Thyroid gland (tissue), 4 donors: ENCODE measurements around the gene BTNL3. TPM values are rescaled to one million over a fixed set of nuclear protein-coding genes. Genes with fewer than 3 reads are reported as not detected.

ENCODE experiments used
- DNase-seq, 2 donors: peaks; one replicate each; pipeline ENCODE4 v3.0.0-alpha.2; 2019
- H3K27ac ChIP-seq, 3 donors: fragments of 200-600 bp; sonication (generic); 1 replicate in 2 of 3; 2 replicates in 1 of 3; pipeline ENCODE4 v1.5.1; 2016 to 2019; ENCODE audit warnings: mild to moderate bottlenecking in 1 of 3, moderate library complexity in 1 of 3
- H3K27me3 ChIP-seq: fragments of 200-600 bp; sonication (generic); one replicate; pipeline ENCODE4 v1.5.1; 2019
- H3K36me3 ChIP-seq, 2 donors: fragments of 200-600 bp; sonication (generic); one replicate each; pipeline ENCODE4 v1.5.1; 2016 to 2019
- H3K4me1 ChIP-seq, 2 donors: fragments of 200-600 bp; sonication (generic); one replicate each; pipeline ENCODE4 v1.5.1; 2017 to 2019
- H3K4me3 ChIP-seq, 3 donors: fragments of 200-600 bp; sonication (generic); replicated peaks in 1 of 3; 1 replicate in 2 of 3; 2 replicates in 1 of 3; pipeline ENCODE4 v1.5.1; 2016; ENCODE audit warnings: mild to moderate bottlenecking in 1 of 3
- H3K9me3 ChIP-seq: fragments of 200-600 bp; sonication (generic); one replicate; pipeline ENCODE4 v1.5.1; 2017
- CTCF ChIP-seq, 6 experiments: fragments of 200-600 bp in 3 of 6; fragments of 450-650 bp in 3 of 6; sonication (generic) in 3 of 6; IDR thresholded peaks; one replicate each; pipeline ENCODE4 v1.5.1; 2016 to 2019; ENCODE audit warnings: antibody characterized with exemption in 6 of 6, mild to moderate bottlenecking in 2 of 6, inconsistent platforms in 1 of 6, moderate library complexity in 1 of 6
- POLR2A ChIP-seq, 2 donors: fragments of 450-650 bp; IDR thresholded peaks; one replicate each; pipeline ENCODE4 v1.6.1; 2017; ENCODE audit warnings: antibody characterized with exemption in 2 of 2, mild to moderate bottlenecking in 2 of 2, moderate library complexity in 1 of 2
- WGBS, 2 donors: methylation state at CpG; one replicate each; pipeline ENCODE4 v1.1.5; 2017; 5-methylcytosine and 5-hydroxymethylcytosine counted together
- intact Hi-C: fragments of 100-400 bp; cut with DNase I; formaldehyde crosslinking; loops from one replicate; pipeline ENCODE4 v1.15.1; 2023
- total RNA-seq, 4 donors: library from RNA; depleted of rRNA; stranded (reverse); fragments of >200 nt; gene quantifications; one replicate each; pipeline ENCODE4 v1.2.3, GENCODE V29; 2016

BTNL3 gene, protein sequence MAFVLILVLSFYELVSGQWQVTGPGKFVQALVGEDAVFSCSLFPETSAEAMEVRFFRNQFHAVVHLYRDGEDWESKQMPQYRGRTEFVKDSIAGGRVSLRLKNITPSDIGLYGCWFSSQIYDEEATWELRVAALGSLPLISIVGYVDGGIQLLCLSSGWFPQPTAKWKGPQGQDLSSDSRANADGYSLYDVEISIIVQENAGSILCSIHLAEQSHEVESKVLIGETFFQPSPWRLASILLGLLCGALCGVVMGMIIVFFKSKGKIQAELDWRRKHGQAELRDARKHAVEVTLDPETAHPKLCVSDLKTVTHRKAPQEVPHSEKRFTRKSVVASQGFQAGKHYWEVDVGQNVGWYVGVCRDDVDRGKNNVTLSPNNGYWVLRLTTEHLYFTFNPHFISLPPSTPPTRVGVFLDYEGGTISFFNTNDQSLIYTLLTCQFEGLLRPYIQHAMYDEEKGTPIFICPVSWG
- total RNA-seq = under 1 TPM in 1 of 4 donors, not detected in 3; 0.50 TPM

DNA sequence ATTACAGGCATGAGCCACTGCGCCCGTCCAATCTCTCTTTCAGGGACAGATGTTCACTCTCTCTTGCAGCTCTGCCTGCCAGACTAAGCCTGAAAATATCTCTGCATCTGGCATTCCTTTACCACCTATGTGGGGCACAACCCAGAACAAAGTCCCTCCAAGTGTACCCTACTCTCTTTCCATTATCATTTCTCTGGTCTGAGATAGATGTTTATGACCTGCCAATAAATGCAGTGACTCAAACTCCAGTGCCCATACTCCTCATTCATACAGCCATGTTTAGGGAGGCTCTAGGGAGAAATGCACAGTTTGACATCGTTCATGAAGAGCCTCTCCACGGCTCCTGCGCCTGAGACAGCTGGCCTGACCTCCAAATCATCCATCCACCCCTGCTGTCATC, at the start of gene BTNL3:
BTNL3 (plus strand) TSS at position 255 of the 400 bp plus-strand sequence. CDS start 183 bp downstream, outside the sequence.
- no peak within 1 kb of the TSS for H3K27ac ChIP-seq
- H3K4me1 ChIP-seq = no peaks in the 10 kb centered on the region
- no peaks in the 10 kb centered on the region for H3K36me3 ChIP-seq
- TF ChIP-seq CTCF (IDR thresholded peaks at IDR 0.05) = no peak
- no peak for TF ChIP-seq POLR2A (IDR thresholded peaks at IDR 0.05)
- no peak for DNase-seq
- H3K4me3 ChIP-seq = no peak within 1 kb of the TSS
- WGBS, 2 donors = 87 to 100% methylated on average over 1 to 5 of the region's 5 CpGs
- no peaks in the 10 kb centered on the region for H3K27me3 ChIP-seq
- H3K9me3 ChIP-seq = no peaks in the 10 kb centered on the region
- intact Hi-C loops = no loop called here

GRCh38 chr5:180950291-180950949, 38.2 kb upstream of the BTNL3 start:
- intact Hi-C loops = no loop called here
- H3K27me3 ChIP-seq = no peaks in the 10 kb centered on the region
- no peak overlapping the region for H3K27ac ChIP-seq
- WGBS, 2 donors = 71 to 83% methylated on average over 5 to 6 of the region's 6 CpGs
- H3K4me3 ChIP-seq = no peak overlapping the region
- no peak for TF ChIP-seq POLR2A (IDR thresholded peaks at IDR 0.05)
- TF ChIP-seq CTCF (IDR thresholded peaks at IDR 0.05) = no peak
- no peaks in the 10 kb centered on the region for H3K9me3 ChIP-seq
- no peaks in the 10 kb centered on the region for H3K4me1 ChIP-seq
- DNase-seq = no peak
- H3K36me3 ChIP-seq = no peaks in the 10 kb centered on the region

DNA sequence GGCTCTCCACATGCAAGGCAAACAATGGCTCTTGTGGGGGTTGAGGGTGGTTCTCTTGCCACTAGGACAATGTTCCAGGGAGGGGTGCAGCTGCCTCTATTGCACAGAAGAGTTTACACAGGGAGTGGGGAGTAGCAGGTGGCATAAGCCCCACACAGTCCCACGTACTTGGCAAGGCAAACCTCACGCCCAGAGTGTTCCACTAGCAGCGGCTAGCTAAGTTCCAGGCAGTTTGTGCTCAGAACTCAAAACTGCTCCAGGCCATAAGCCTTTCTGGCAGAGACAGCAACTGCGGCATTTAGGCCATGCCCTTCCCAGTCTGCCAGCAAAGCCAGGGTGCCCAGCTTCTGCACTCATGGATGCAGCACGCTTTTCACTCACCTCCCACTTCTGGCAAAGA, 29.0 kb upstream of the BTNL3 start:
- no peaks in the 10 kb centered on the region for H3K27me3 ChIP-seq
- H3K4me1 ChIP-seq = no peaks in the 10 kb centered on the region
- DNase-seq = no peak
- no peak for TF ChIP-seq CTCF (IDR thresholded peaks at IDR 0.05)
- TF ChIP-seq POLR2A (IDR thresholded peaks at IDR 0.05) = no peak
- no peak overlapping the region for H3K27ac ChIP-seq
- H3K4me3 ChIP-seq = no peak overlapping the region
- H3K9me3 ChIP-seq = no peaks in the 10 kb centered on the region
- 96 to 100% methylated on average over 1 to 5 of the region's 5 CpGs for WGBS, 2 donors
- H3K36me3 ChIP-seq = no peaks in the 10 kb centered on the region
- intact Hi-C loops = no loop called here

DNA sequence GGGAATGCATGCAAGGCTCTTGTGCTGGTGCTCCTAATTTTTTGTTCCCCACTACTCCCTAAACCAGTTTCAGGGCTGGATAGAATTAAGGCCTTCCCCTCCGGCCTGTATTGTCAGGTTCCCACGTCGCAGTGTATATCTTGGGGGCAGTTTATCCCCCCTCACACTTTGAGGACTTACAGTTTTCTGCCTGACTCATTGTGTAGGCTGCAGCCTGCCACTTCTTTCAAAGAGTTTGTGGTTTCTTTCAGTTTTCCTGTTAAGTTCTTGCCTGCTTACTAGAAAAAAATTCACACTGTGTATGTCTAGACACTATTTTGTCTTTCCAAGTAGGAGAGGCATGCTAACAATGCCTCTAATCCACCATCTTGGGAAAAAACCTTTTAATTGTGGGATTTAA, 28.4 kb upstream of the BTNL3 start:
- Histone ChIP-seq H3K4me1 (no peaks in the 10 kb centered on the region), H3K27me3 (no peaks in the 10 kb centered on the region), H3K4me3 (no peak overlapping the region), H3K9me3 (no peaks in the 10 kb centered on the region), H3K36me3 (no peaks in the 10 kb centered on the region), H3K27ac (no peak overlapping the region)
- DNase-seq = no peak
- TF ChIP-seq POLR2A (IDR thresholded peaks at IDR 0.05) (no peak), CTCF (IDR thresholded peaks at IDR 0.05) (no peak)
- intact Hi-C loops = no loop called here
- WGBS, 2 donors = 79 to 93% methylated on average over 3 of the region's 3 CpGs

DNA sequence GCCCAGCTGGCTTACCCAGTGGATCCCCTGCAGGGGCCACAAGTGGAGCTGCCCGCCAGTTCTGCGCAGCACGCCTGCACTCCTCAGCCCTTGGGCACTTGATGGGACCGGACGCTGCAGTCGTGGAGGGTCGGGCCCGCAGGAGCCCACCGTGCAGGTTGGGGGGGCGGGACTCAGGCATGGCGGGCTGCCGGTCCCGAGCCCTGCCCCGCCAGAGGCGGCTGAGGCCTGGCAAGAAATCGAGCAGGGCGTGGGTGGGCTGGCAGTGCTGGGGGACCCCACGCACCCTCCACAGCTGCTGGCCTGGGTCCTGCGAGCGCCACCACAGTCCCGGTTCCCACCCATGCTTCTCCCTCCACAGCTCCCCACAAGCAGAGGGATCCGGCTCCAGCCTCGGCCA, 19.2 kb upstream of the BTNL3 start:
- H3K9me3 ChIP-seq = no peaks in the 10 kb centered on the region
- H3K27me3 ChIP-seq = no peaks in the 10 kb centered on the region
- intact Hi-C loops = no loop called here
- no peak overlapping the region for H3K27ac ChIP-seq
- H3K4me3 ChIP-seq = no peak overlapping the region
- 92 to 97% methylated on average over 5 to 10 of the region's 23 CpGs for WGBS, 2 donors
- H3K36me3 ChIP-seq = no peaks in the 10 kb centered on the region
- no peak for TF ChIP-seq CTCF (IDR thresholded peaks at IDR 0.05)
- no peak for TF ChIP-seq POLR2A (IDR thresholded peaks at IDR 0.05)
- no peak for DNase-seq
- no peaks in the 10 kb centered on the region for H3K4me1 ChIP-seq
